Neutrophil (primary cell): ENCODE results near the gene SIGLEC11.
"Not testable (repeated sequence)": the region's sequence is repeated elsewhere in the genome, so short reads cannot be mapped to it uniquely, and the experiment has no call there.

Source experiments
- H3K27ac ChIP-seq: fragments of 200-600 bp; sonication (generic); 2 replicates; pipeline ENCODE4 v1.5.1; 2016; ENCODE audit warnings: mild to moderate bottlenecking, moderate library complexity
- H3K27me3 ChIP-seq: fragments of 200-600 bp; sonication (generic); 2 replicates; pipeline ENCODE4 v1.6.0; 2016; ENCODE audit warnings: mild to moderate bottlenecking
- H3K36me3 ChIP-seq: fragments of 200-600 bp; sonication (generic); 2 replicates; pipeline ENCODE4 v1.5.1; 2017
- H3K4me1 ChIP-seq, 2 experiments: fragments of 200-600 bp in 1 of 2; sonication (generic) in 1 of 2; 1 replicate in 1 of 2; 2 replicates in 1 of 2; pipeline versions ENCODE4 v1.5.1 to v1.6.1; 2013 to 2016; ENCODE audit warnings: low read depth in 1 of 2, low read length in 1 of 2, mild to moderate bottlenecking in 1 of 2, moderate library complexity in 1 of 2; ENCODE audit not compliant: control insufficient read depth in 1 of 2, insufficient read depth in 1 of 2
- H3K4me3 ChIP-seq, 2 experiments: fragments of 200-600 bp in 1 of 2; sonication (generic) in 1 of 2; 1 replicate in 1 of 2; 2 replicates in 1 of 2; pipeline ENCODE4 v1.5.1; 2013 to 2016; ENCODE audit warnings: low read depth in 1 of 2, low read length in 1 of 2, mild to moderate bottlenecking in 1 of 2, moderate library complexity in 1 of 2
- H3K9me3 ChIP-seq: fragments of 200-600 bp; sonication (generic); 2 replicates; pipeline ENCODE4 v1.5.1; 2016
- TF ChIP-seq, protein P1 (sequence below): fragments of 200-600 bp; sonication (generic); IDR thresholded peaks from 2 replicates; pipeline ENCODE4 v1.5.1; 2016; ENCODE audit warnings: antibody characterized with exemption

SIGLEC11 gene

DNA sequence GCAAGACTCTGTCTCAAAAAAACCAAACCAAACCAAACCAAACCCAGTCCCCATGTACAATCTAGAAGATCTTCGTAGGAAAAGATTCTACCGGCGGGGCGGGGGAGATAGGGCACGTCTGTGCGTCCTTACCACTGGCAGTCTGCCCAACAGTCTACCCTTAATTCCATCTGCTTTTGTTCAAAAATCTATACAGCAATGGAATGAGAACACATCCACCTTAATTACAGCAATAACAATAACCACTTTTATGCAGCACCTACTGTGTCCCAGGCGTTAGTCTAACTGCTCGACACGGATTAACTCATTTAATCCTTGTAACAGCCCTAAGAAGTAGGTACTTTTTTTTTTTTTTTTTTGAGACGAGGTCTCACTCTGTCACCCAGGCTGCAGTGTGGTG is 34.5 kb downstream of the SIGLEC11 start:
- Histone ChIP-seq H3K4me3 (no peak overlapping the region), H3K27ac (no peak overlapping the region), H3K27me3 (no peaks in the 10 kb centered on the region), H3K9me3 (no peaks in the 10 kb centered on the region), H3K36me3 (peaks cover 32% of the 10 kb centered on the region), H3K4me1 (peaks cover 11 to 18% of the 10 kb centered on the region in 2 experiments)
- TF ChIP-seq, protein P1, sequence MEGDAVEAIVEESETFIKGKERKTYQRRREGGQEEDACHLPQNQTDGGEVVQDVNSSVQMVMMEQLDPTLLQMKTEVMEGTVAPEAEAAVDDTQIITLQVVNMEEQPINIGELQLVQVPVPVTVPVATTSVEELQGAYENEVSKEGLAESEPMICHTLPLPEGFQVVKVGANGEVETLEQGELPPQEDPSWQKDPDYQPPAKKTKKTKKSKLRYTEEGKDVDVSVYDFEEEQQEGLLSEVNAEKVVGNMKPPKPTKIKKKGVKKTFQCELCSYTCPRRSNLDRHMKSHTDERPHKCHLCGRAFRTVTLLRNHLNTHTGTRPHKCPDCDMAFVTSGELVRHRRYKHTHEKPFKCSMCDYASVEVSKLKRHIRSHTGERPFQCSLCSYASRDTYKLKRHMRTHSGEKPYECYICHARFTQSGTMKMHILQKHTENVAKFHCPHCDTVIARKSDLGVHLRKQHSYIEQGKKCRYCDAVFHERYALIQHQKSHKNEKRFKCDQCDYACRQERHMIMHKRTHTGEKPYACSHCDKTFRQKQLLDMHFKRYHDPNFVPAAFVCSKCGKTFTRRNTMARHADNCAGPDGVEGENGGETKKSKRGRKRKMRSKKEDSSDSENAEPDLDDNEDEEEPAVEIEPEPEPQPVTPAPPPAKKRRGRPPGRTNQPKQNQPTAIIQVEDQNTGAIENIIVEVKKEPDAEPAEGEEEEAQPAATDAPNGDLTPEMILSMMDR: no peak

- TF ChIP-seq, protein P1: no peak
- Histone ChIP-seq H3K4me1 (peaks cover 11 to 18% of the 10 kb centered on the region in 2 experiments), H3K27ac (no peak overlapping the region), H3K27me3 (no peaks in the 10 kb centered on the region), H3K36me3 (peaks cover 40% of the 10 kb centered on the region), H3K4me3 (no peak overlapping the region), H3K9me3 (no peaks in the 10 kb centered on the region)
These were observed 35.5 kb downstream of the SIGLEC11 start for GRCh38 chr19:49925486-49925885.

DNA sequence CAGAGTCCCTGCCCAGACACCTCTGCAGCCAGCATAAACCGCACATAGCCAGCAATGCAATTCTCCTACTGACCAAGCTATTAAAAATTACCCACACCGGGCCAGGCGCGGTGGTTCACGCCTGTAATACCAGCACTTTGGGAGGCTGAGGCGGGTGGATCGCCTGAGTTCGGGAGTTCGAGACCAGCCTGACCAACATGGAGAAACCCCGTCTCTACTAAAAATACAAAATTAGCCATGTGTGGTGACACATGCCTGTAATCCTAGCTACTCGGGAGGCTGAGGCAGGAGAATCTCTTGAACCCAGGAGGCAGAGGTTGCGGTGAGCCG is 36.1 kb downstream of the SIGLEC11 start:
- peaks cover 42% of the 10 kb centered on the region for H3K36me3 ChIP-seq
- H3K27me3 ChIP-seq, H3K9me3 ChIP-seq, H3K27ac ChIP-seq, H3K4me3 ChIP-seq: not testable (repeated sequence)
- peaks cover 7 to 16% of the 10 kb centered on the region in 2 experiments for H3K4me1 ChIP-seq

- H3K36me3 ChIP-seq: peaks cover 42% of the 10 kb centered on the region
- H3K27me3 ChIP-seq: no peaks in the 10 kb centered on the region
- no peak overlapping the region for H3K27ac ChIP-seq
- H3K4me3 ChIP-seq: no peak overlapping the region
- H3K4me1 ChIP-seq: peaks cover 5 to 16% of the 10 kb centered on the region in 2 experiments
- TF ChIP-seq, protein P1: no peak
- H3K9me3 ChIP-seq: no peaks in the 10 kb centered on the region
These were observed 36.7 kb downstream of the SIGLEC11 start for GRCh38 chr19:49924004-49924880.

DNA sequence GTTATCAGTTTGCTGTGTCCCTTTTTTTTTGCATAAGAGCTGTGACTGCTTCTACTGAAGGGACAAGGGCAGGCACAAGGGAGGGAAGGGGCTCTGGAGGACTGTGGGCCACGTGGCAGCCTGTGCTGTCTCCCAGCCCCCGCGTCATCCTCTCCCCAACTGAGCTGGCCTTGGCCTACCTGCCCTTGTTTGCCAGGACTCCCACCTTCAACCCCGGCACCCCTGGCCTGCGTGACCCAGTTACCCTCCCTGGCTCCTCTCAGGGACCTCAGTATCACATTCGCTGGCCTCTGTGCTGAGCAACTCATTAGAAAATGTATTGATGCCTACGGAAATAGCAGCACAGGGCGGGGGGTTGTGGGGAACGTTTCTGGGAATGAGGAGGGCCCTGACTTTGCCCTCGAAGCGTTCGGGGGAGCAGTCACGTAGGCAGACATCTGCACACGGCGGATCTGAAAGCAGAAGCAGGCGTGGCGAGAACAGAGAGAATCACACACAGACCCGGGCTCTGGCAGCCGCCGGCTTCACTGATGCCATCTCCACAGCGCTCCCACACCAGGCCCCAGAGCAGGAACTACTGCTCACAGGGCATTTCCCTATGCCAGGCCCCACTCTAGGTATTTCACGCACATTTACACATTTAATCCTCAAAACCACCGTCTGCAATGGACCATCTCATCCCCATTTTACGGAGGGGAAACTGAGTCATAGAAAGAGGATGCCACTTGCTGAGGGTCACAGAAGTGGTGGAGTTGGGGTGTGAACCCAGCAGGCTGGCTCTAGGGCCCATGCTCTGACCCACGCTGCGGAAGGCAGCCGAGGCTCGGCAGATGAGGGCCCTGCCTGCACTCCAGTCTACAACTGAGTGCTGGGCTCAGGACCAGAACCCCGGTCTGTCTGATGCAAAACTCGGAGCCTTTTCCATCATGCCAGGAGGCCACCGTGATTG is 37.6 kb downstream of the SIGLEC11 start:
- H3K9me3 ChIP-seq: no peaks in the 10 kb centered on the region

More for the DNA sequence above, 37.6 kb downstream of the SIGLEC11 start:
- TF ChIP-seq, protein P1: no peak
- no peaks in the 10 kb centered on the region for H3K27me3 ChIP-seq
- peaks cover 42% of the 10 kb centered on the region for H3K36me3 ChIP-seq
- no peak overlapping the region for H3K4me3 ChIP-seq
- peaks cover 1 to 11% of the 10 kb centered on the region in 2 experiments for H3K4me1 ChIP-seq
- no peak overlapping the region for H3K27ac ChIP-seq
